ENCODE data around the gene TCF7L2.

TCF7L2 gene

DNA sequence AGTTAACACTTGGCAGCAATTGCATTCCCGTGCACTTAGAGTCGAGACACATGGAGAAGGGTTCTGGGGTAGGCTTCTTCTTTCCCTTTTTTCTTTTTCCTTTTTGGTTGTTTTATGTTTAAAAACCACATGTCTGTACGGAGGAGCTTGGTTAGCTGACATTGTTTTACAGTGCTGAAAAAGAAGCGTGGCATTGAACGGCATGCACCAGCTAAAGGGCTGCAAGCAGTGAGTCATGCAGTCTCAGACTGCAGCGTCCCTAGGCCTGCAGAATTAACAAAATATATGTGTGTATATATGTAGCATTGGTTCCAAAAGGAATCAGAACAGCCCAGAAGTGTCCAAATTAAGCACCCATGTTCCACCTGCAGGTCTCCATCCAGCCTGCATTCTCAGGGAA, 211.0 kb downstream of the TCF7L2 start:
- TF ChIP-seq, protein P1, sequence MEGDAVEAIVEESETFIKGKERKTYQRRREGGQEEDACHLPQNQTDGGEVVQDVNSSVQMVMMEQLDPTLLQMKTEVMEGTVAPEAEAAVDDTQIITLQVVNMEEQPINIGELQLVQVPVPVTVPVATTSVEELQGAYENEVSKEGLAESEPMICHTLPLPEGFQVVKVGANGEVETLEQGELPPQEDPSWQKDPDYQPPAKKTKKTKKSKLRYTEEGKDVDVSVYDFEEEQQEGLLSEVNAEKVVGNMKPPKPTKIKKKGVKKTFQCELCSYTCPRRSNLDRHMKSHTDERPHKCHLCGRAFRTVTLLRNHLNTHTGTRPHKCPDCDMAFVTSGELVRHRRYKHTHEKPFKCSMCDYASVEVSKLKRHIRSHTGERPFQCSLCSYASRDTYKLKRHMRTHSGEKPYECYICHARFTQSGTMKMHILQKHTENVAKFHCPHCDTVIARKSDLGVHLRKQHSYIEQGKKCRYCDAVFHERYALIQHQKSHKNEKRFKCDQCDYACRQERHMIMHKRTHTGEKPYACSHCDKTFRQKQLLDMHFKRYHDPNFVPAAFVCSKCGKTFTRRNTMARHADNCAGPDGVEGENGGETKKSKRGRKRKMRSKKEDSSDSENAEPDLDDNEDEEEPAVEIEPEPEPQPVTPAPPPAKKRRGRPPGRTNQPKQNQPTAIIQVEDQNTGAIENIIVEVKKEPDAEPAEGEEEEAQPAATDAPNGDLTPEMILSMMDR (IDR thresholded peaks at IDR 0.05): no peak
- Histone ChIP-seq H3K4me3 (no peak overlapping the region), H3K27ac (peak overlapping the region in 1 of 2 donors; percentile 74)
- DNase-seq (ENCODE audit: low spot score): no peak

DNA sequence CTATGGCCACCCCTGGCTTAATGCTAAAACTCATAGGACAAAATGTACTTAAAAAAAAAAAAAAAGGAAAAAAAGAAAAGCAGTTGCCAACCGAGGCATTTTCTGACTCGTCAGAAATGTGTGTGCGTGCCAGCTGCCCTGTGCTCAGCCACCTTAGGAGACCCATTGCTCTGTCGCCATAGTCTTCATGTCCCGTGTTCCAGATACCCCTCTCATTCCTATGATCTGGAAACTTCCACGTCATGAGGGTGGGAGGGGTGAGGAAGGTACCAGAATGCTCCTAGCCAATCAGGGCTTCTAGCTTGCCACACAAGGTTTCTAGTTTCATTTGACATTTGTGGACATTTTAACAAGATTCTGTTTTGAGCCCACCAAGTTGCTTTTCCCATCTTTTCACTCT, 212.9 kb downstream of the TCF7L2 start:
- H3K4me3 ChIP-seq: no peak overlapping the region
- peak overlapping the region; percentile 80 to 91 for H3K27ac ChIP-seq
- DNase-seq (ENCODE audit: low spot score): peak; percentile 84
- TF ChIP-seq, protein P1 (IDR thresholded peaks at IDR 0.05): no peak

GRCh38 chr10:113165673-113166072, 215.6 kb downstream of the TCF7L2 start:
- TF ChIP-seq, protein P1 (IDR thresholded peaks at IDR 0.05): no peak
- Histone ChIP-seq H3K4me3 (no peak overlapping the region), H3K27ac (no peak overlapping the region)
- no peak for DNase-seq (ENCODE audit: low spot score)

GRCh38 chr10:113167702-113168101, 217.7 kb downstream of the TCF7L2 start:
- TF ChIP-seq, protein P1 (IDR thresholded peaks at IDR 0.05): no peak
- no peak overlapping the region for H3K27ac ChIP-seq
- DNase-seq (ENCODE audit: low spot score): no peak
- no peak overlapping the region for H3K4me3 ChIP-seq

GRCh38 chr10:113168584-113168983, 218.5 kb downstream of the TCF7L2 start:
- H3K4me3 ChIP-seq: no peak overlapping the region
- TF ChIP-seq, protein P1 (IDR thresholded peaks at IDR 0.05): no peak
- no peak for DNase-seq (ENCODE audit: low spot score)
- peak overlapping the region in 1 of 2 donors; percentile 0 for H3K27ac ChIP-seq

- DNase-seq (ENCODE audit: low spot score): no peak
- TF ChIP-seq, protein P1 (IDR thresholded peaks at IDR 0.05): no peak
- no peak overlapping the region for H3K4me3 ChIP-seq
- peak overlapping the region in 1 of 2 donors; percentile 0 for H3K27ac ChIP-seq
These were observed 219.1 kb downstream of the TCF7L2 start for GRCh38 chr10:113169111-113169510.

- TF ChIP-seq, protein P1 (IDR thresholded peaks at IDR 0.05): no peak
- no peak overlapping the region for H3K27ac ChIP-seq
- H3K4me3 ChIP-seq: no peak overlapping the region
- DNase-seq (ENCODE audit: low spot score): no peak
These were observed 219.9 kb downstream of the TCF7L2 start for GRCh38 chr10:113169853-113170460.
